Suprapubic skin (tissue), 4 donors: ENCODE measurements around the gene REN. TPM values are rescaled to one million over a fixed set of nuclear protein-coding genes. Genes with fewer than 3 reads are reported as not detected.

Experiments used
- DNase-seq, 2 donors: peaks; one replicate each; pipeline ENCODE4 v3.0.0-alpha.2; 2019; ENCODE audit warnings: low spot score in 2 of 2
- H3K27ac ChIP-seq: fragments of 200-600 bp; sonication (generic); one replicate; pipeline ENCODE4 v1.5.1; 2019
- H3K27me3 ChIP-seq: fragments of 200-600 bp; sonication (generic); one replicate; pipeline ENCODE4 v1.5.1; 2019
- H3K36me3 ChIP-seq: fragments of 200-600 bp; sonication (generic); one replicate; pipeline ENCODE4 v1.5.1; 2019
- H3K4me1 ChIP-seq: fragments of 200-600 bp; sonication (generic); one replicate; pipeline ENCODE4 v1.5.1; 2019
- H3K4me3 ChIP-seq: fragments of 200-600 bp; sonication (generic); one replicate; pipeline ENCODE4 v1.5.1; 2019; ENCODE audit warnings: mild to moderate bottlenecking
- H3K9me3 ChIP-seq: fragments of 200-600 bp; sonication (generic); one replicate; pipeline ENCODE4 v1.5.1; 2019
- EP300 ChIP-seq: sonication (generic); formaldehyde crosslinking; IDR thresholded peaks from one replicate; pipeline ENCODE4 v1.6.1; 2017; ENCODE audit warnings: antibody characterized with exemption
- POLR2A ChIP-seq, 2 donors: fragments of 450-650 bp; IDR thresholded peaks; one replicate each; pipeline ENCODE4 v1.6.1; 2017; ENCODE audit warnings: antibody characterized with exemption in 2 of 2, mild to moderate bottlenecking in 2 of 2, moderate library complexity in 2 of 2
- POLR2AphosphoS5 ChIP-seq, 3 donors: sonication (generic); formaldehyde crosslinking; IDR thresholded peaks; one replicate each; pipeline ENCODE4 v1.6.1; 2017; ENCODE audit warnings: antibody characterized with exemption in 3 of 3
- WGBS: methylation state at CpG from one replicate; pipeline ENCODE4 v1.1.5; 2018; 5-methylcytosine and 5-hydroxymethylcytosine counted together
- total RNA-seq, 4 donors: library from RNA; depleted of rRNA; stranded (reverse); fragments of >200 nt; gene quantifications; one replicate each; pipeline ENCODE4 v1.1.0, GENCODE V29; 2016
- TF ChIP-seq, protein P1 (sequence below), 2 donors: fragments of 200-600 bp in 1 of 2; fragments of 450-650 bp in 1 of 2; sonication (generic) in 1 of 2; IDR thresholded peaks; one replicate each; pipeline ENCODE4 v1.5.1; 2016 to 2019; ENCODE audit warnings: antibody characterized with exemption in 2 of 2, mild to moderate bottlenecking in 1 of 2, moderate library complexity in 1 of 2

The REN gene
- total RNA-seq, 4 donors from 2014 or later: 0.44 TPM; not detected in 3

DNA sequence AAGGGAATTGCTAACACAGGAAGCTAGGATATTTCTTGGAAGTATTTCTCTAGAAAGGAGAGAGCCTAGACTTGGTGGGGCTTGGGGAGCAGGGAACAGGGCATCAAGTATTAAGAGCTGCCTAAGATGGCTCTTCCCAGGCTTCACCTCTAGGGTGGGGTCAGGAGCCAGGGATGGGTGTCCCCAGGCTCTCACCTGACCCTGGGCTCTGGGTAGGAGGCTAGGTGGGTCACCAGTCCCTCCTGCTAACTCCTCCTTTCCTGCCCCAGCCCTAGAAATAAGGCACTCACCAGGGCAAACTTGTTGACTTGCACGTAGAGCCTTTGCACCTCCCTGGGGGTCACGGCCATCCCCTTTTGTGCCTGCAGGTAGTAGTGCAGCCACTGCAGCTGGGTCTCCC, 29.3 kb downstream of the REN start:
- Histone ChIP-seq H3K27ac (no peak overlapping the region), H3K4me1 (no peaks in the 10 kb centered on the region), H3K4me3 (no peak overlapping the region), H3K27me3 (no peaks in the 10 kb centered on the region), H3K36me3 (peaks cover 60% of the 10 kb centered on the region), H3K9me3 (no peaks in the 10 kb centered on the region)
- 67% methylated on average over 2 of the region's 2 CpGs for WGBS
- DNase-seq: no peak
- TF ChIP-seq POLR2A (IDR thresholded peaks at IDR 0.05): no peak
- no peak for TF ChIP-seq EP300
- TF ChIP-seq, protein P1, sequence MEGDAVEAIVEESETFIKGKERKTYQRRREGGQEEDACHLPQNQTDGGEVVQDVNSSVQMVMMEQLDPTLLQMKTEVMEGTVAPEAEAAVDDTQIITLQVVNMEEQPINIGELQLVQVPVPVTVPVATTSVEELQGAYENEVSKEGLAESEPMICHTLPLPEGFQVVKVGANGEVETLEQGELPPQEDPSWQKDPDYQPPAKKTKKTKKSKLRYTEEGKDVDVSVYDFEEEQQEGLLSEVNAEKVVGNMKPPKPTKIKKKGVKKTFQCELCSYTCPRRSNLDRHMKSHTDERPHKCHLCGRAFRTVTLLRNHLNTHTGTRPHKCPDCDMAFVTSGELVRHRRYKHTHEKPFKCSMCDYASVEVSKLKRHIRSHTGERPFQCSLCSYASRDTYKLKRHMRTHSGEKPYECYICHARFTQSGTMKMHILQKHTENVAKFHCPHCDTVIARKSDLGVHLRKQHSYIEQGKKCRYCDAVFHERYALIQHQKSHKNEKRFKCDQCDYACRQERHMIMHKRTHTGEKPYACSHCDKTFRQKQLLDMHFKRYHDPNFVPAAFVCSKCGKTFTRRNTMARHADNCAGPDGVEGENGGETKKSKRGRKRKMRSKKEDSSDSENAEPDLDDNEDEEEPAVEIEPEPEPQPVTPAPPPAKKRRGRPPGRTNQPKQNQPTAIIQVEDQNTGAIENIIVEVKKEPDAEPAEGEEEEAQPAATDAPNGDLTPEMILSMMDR (IDR thresholded peaks at IDR 0.05): no peak
- TF ChIP-seq POLR2AphosphoS5 (IDR thresholded peaks at IDR 0.05): no peak

DNA sequence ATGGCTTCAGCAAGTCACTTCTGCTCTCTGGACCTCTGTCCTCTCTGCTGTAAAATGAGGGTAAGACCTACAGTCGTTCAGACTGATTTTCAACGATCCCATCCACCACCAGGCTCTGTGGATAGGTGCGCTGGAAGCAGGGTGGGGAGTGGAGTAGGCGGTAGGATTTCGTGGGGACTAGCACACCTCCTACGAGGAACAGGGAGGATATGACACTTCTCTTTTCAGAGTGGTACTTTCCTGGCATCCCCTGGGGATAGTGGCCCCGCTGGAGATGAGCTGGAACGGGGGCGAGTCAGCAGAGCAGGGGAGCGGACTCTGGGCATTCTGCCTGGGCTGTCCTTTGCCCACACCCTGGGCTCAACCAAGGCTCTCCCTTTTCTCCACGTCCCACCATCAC, 32.0 kb downstream of the REN start:
- no peak for DNase-seq
- Histone ChIP-seq H3K4me3 (no peak overlapping the region), H3K9me3 (no peaks in the 10 kb centered on the region), H3K4me1 (peaks cover 22% of the 10 kb centered on the region), H3K27me3 (no peaks in the 10 kb centered on the region), H3K36me3 (peaks cover 37% of the 10 kb centered on the region), H3K27ac (no peak overlapping the region)
- WGBS: 80% methylated on average over 8 of the region's 11 CpGs
- TF ChIP-seq, protein P1 (IDR thresholded peaks at IDR 0.05): no peak
- no peak for TF ChIP-seq EP300
- no peak for TF ChIP-seq POLR2AphosphoS5 (IDR thresholded peaks at IDR 0.05)
- no peak for TF ChIP-seq POLR2A (IDR thresholded peaks at IDR 0.05)

DNA sequence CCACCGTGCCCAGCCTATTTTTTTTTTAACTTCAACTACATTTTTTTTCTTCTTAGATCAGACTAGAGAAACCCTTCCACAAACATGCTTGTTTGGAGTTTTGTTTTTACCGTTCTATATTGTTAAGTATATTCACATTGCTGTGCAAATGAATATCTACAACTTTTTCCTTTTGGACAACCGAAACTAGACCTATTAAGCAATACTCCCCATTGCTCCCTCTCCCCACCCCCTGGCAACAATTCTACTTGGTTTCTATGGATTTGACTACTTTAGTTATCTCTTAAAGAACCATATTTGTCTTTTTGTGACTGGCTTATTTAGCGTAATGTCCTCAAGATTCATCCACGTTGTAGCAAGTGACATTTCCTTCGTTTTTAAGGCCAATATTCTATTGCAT, 33.4 kb downstream of the REN start:
- no peak overlapping the region for H3K4me3 ChIP-seq
- DNase-seq: no peak
- H3K27ac ChIP-seq: no peak overlapping the region
- no peaks in the 10 kb centered on the region for H3K9me3 ChIP-seq
- no peak for TF ChIP-seq POLR2A (IDR thresholded peaks at IDR 0.05)
- TF ChIP-seq, protein P1 (IDR thresholded peaks at IDR 0.05): no peak
- no peak for TF ChIP-seq EP300
- no peak for TF ChIP-seq POLR2AphosphoS5 (IDR thresholded peaks at IDR 0.05)
- H3K36me3 ChIP-seq: peaks cover 25% of the 10 kb centered on the region
- H3K27me3 ChIP-seq: no peaks in the 10 kb centered on the region
- peaks cover 36% of the 10 kb centered on the region for H3K4me1 ChIP-seq
- WGBS: 73% methylated on average over 6 of the region's 6 CpGs

DNA sequence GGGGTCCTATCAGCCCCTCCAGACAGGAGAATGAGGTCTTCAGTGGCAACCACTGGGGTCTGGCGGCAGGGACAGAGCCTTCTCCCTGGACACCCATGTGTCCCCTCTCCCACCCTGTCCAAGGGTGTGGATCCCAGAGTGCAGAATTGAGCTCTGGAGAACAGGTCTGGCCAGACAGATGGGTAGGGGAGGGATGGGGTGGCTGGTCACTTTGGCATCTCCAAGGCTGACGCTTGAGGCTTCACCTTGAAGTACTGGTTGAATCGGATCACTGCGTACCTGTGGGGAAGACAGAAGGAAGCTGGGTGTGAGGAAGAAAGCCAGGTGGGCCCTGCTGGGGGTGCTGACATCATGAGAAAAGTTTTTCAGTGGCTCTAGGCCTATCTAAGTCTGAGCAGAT, 34.2 kb downstream of the REN start:
- TF ChIP-seq EP300 (no peak), POLR2AphosphoS5 (IDR thresholded peaks at IDR 0.05) (no peak), POLR2A (IDR thresholded peaks at IDR 0.05) (no peak)
- TF ChIP-seq, protein P1 (IDR thresholded peaks at IDR 0.05): no peak
- H3K27me3 ChIP-seq: no peaks in the 10 kb centered on the region
- H3K27ac ChIP-seq: no peak overlapping the region
- 78% methylated on average over 4 of the region's 4 CpGs for WGBS
- peaks cover 17% of the 10 kb centered on the region for H3K36me3 ChIP-seq
- no peaks in the 10 kb centered on the region for H3K9me3 ChIP-seq
- H3K4me3 ChIP-seq: no peak overlapping the region
- DNase-seq: no peak
- peaks cover 43% of the 10 kb centered on the region for H3K4me1 ChIP-seq

DNA sequence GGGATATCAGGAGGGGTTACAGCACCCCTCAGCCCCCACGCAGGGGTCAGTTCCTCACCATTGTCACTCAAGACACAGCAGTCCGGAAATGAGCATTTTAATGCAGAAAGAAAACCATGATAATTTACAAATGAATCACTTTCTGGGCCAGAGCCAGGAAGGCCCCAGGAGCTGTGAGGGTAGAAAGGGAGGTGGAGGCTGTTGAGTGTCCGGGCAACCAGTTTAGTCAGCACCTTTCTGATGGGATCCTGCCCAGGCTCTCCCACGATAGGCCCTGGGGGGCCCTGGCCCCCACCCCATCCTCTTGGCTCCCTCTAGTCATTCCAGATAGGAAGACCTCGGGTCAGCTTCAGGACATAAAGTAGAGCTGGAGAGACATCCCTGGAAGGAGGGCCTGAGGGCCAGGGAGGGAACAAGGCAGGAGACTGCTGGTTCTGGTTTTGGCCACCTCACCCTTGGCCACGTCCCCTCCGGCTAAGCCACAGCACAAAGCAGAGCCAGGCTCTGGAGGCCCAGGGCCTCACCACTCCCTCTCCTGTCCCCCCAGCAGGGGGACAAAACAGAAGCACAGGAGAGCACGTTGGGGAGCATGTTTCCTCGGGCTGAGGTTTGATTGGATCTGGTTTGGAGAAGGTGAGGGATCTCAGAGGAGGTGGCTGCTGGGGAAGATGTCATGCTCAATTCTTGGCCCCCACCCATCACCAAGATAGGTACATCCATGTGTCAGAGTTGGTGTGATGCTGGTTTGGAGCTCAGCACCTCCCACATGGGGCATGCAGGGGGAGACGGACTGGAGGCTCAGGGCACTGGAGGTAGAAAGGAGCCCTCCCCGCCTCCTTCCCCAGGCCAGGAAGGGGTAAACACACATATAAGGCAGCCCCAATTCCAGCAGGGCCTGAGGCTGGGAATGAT, 34.9 kb downstream of the REN start:
- H3K36me3 ChIP-seq: peaks cover 15% of the 10 kb centered on the region
- peaks cover 50% of the 10 kb centered on the region for H3K4me1 ChIP-seq
- DNase-seq: no peak
- no peak overlapping the region for H3K4me3 ChIP-seq
- peak overlapping the region; percentile 32 for H3K27ac ChIP-seq
- H3K9me3 ChIP-seq: no peaks in the 10 kb centered on the region
- 35% methylated on average over 10 of the region's 11 CpGs for WGBS
- H3K27me3 ChIP-seq: no peaks in the 10 kb centered on the region
- TF ChIP-seq POLR2AphosphoS5 (IDR thresholded peaks at IDR 0.05): no peak
- TF ChIP-seq POLR2A (IDR thresholded peaks at IDR 0.05): no peak
- TF ChIP-seq EP300: no peak
- TF ChIP-seq, protein P1 (IDR thresholded peaks at IDR 0.05): no peak
